Natural killer cell (primary cell): Measurements from ENCODE around the gene CYREN. TPM values are rescaled to one million over a fixed set of nuclear protein-coding genes. Genes with fewer than 3 reads are reported as not detected.

Experiments
- ATAC-seq, 3 donors: fragments of 150-1000 bp in 2 of 3; fragments of 200-7000 bp in 1 of 3; cut with Tn5 transposase; 1 replicate in 1 of 3; 2 replicates in 2 of 3; pipeline ENCODE4 v1.10.0; 2021; ENCODE audit warnings: mild to moderate bottlenecking in 2 of 3, moderate library complexity in 2 of 3
- DNase-seq, 2 donors: peaks; one replicate each; pipeline versions ENCODE4 v3.0.0 to v3.0.0-alpha.2; 2013 to 2021; ENCODE audit warnings: mixed read lengths in 1 of 2
- H3K27ac ChIP-seq: one replicate; pipeline ENCODE4 v1.5.1; 2013; ENCODE audit warnings: mild to moderate bottlenecking, low read length
- H3K27me3 ChIP-seq: one replicate; pipeline ENCODE4 v1.6.1; 2013; ENCODE audit warnings: low read length; ENCODE audit not compliant: control insufficient read depth, insufficient read depth
- H3K36me3 ChIP-seq: one replicate; pipeline ENCODE4 v1.6.1; 2013; ENCODE audit warnings: low read length; ENCODE audit not compliant: control insufficient read depth, insufficient read depth
- H3K4me1 ChIP-seq: one replicate; pipeline ENCODE4 v1.6.1; 2013; ENCODE audit warnings: low read length; ENCODE audit not compliant: control insufficient read depth, insufficient read depth
- H3K4me3 ChIP-seq: one replicate; pipeline ENCODE4 v1.5.1; 2013; ENCODE audit warnings: low read length
- H3K9me3 ChIP-seq: one replicate; pipeline ENCODE4 v1.6.1; 2013; ENCODE audit warnings: low read length; ENCODE audit not compliant: control insufficient read depth, insufficient read depth
- H3K27ac Mint-ChIP-seq, 2 donors: one replicate each; pipeline ENCODE4 v1.8.0; 2022; ENCODE audit warnings: mild to moderate bottlenecking in 2 of 2, mixed read lengths in 2 of 2, moderate library complexity in 1 of 2
- H3K27me3 Mint-ChIP-seq, 2 donors: one replicate each; pipeline ENCODE4 v1.8.0; 2022; ENCODE audit warnings: low read depth in 2 of 2, mixed read lengths in 2 of 2
- H3K36me3 Mint-ChIP-seq: one replicate; pipeline ENCODE4 v1.8.0; 2022; ENCODE audit warnings: mixed read lengths
- H3K4me1 Mint-ChIP-seq, 2 donors: one replicate each; pipeline ENCODE4 v1.8.0; 2022; ENCODE audit warnings: mixed read lengths in 2 of 2
- H3K4me3 Mint-ChIP-seq: one replicate; pipeline ENCODE4 v1.8.0; 2022; ENCODE audit warnings: mild to moderate bottlenecking, moderate library complexity, mixed read lengths
- H3K9me3 Mint-ChIP-seq, 2 donors: one replicate each; pipeline ENCODE4 v1.8.0; 2022; ENCODE audit warnings: mixed read lengths in 2 of 2
- CTCF ChIP-seq: fragments of 200-600 bp; IDR thresholded peaks from one replicate; pipeline ENCODE4 v1.8.0; 2022; ENCODE audit warnings: antibody characterized with exemption
- WGBS: methylation state at CpG from one replicate; pipeline ENCODE4 v1.1.7; 2013; ENCODE audit warnings: missing lambda C conversion rate; ENCODE audit not compliant: insufficient coverage; 5-methylcytosine and 5-hydroxymethylcytosine counted together
- intact Hi-C: fragments of 100-400 bp; cut with micrococcal nuclease; formaldehyde crosslinking; loops from one replicate; pipeline ENCODE4 v1.14.2; 2022
- total RNA-seq, 4 donors: library from RNA; stranded (reverse); fragments of 120-200 nt in 1 of 4; gene quantifications; one replicate each; pipeline versions ENCODE4 v1.2.3 to v1.2.4, GENCODE V29; 2013 to 2022

Gene CYREN
- total RNA-seq, 3 donors from 2014 or later (not counting 1 experiment from before 2014, with no cell fraction given), result 26.1 to 33.9 (median 33.8) TPM

- H3K9me3 Mint-ChIP-seq, result peaks cover 9 to 14% of the 10 kb centered on the region in 2 donors
Observed at GRCh38 chr7:135156290-135156689, 14.2 kb downstream of the CYREN start.

GRCh38 chr7:135154734-135155133 is 15.8 kb downstream of the CYREN start:
- intact Hi-C loops, result no loop called here
- no peak for ATAC-seq
- TF ChIP-seq CTCF, result no peak
- H3K27me3 ChIP-seq, result no peaks in the 10 kb centered on the region
- H3K4me1 Mint-ChIP-seq, result peaks cover 71 to 76% of the 10 kb centered on the region in 2 donors
- no CpG with 5 or more reads among the region's 1 CpG for WGBS
- peak overlapping the region in 1 of 2 donors; percentile 1 for H3K27ac Mint-ChIP-seq
- peaks cover 34% of the 10 kb centered on the region for H3K4me1 ChIP-seq
- no peak overlapping the region for H3K4me3 ChIP-seq
- H3K4me3 Mint-ChIP-seq, result no peak overlapping the region
- H3K9me3 ChIP-seq, result peaks cover 4% of the 10 kb centered on the region
- peaks cover 2% of the 10 kb centered on the region for H3K36me3 ChIP-seq
- H3K9me3 Mint-ChIP-seq, result peaks cover 9 to 14% of the 10 kb centered on the region in 2 donors
- H3K36me3 Mint-ChIP-seq, result peaks cover 37% of the 10 kb centered on the region
- DNase-seq, result no peak
- no peak overlapping the region for H3K27ac ChIP-seq
- no peaks in the 10 kb centered on the region for H3K27me3 Mint-ChIP-seq

More at GRCh38 chr7:135156290-135156689, 14.2 kb downstream of the CYREN start:
- WGBS, result 100% methylated on average over 1 of the region's 1 CpG
- Histone ChIP-seq H3K4me1 (peaks cover 35% of the 10 kb centered on the region), H3K36me3 (peaks cover 2% of the 10 kb centered on the region), H3K4me3 (no peak overlapping the region), H3K9me3 (peaks cover 4% of the 10 kb centered on the region), H3K27me3 (no peaks in the 10 kb centered on the region), H3K27ac (no peak overlapping the region)
- intact Hi-C loops, result no loop called here
- Mint-ChIP-seq H3K4me3 (no peak overlapping the region), H3K27ac (peak overlapping the region in 1 of 2 donors; percentile 60), H3K4me1 (peaks cover 72 to 79% of the 10 kb centered on the region in 2 donors), H3K36me3 (peaks cover 37% of the 10 kb centered on the region), H3K27me3 (no peaks in the 10 kb centered on the region)
- DNase-seq (no peak), ATAC-seq (no peak)
- no peak for TF ChIP-seq CTCF

GRCh38 chr7:135152442-135152841 is 18.1 kb downstream of the CYREN start:
- H3K27me3 Mint-ChIP-seq, result no peaks in the 10 kb centered on the region
- WGBS, result 100% methylated on average over 1 of the region's 1 CpG
- peaks cover 37% of the 10 kb centered on the region for H3K36me3 Mint-ChIP-seq

More at GRCh38 chr7:135152442-135152841, 18.1 kb downstream of the CYREN start:
- peaks cover 4% of the 10 kb centered on the region for H3K9me3 ChIP-seq
- no peak overlapping the region for H3K27ac ChIP-seq
- peaks cover 2% of the 10 kb centered on the region for H3K36me3 ChIP-seq
- H3K4me3 Mint-ChIP-seq, result no peak overlapping the region
- DNase-seq (no peak), ATAC-seq (no peak)
- peaks cover 76 to 77% of the 10 kb centered on the region in 2 donors for H3K4me1 Mint-ChIP-seq
- no peak for TF ChIP-seq CTCF
- no peaks in the 10 kb centered on the region for H3K27me3 ChIP-seq
- H3K9me3 Mint-ChIP-seq, result peaks cover 9 to 14% of the 10 kb centered on the region in 2 donors
- H3K4me3 ChIP-seq, result no peak overlapping the region
- H3K4me1 ChIP-seq, result peaks cover 20% of the 10 kb centered on the region
- intact Hi-C loops, result no loop called here
- peak overlapping the region in 1 of 2 donors; percentile 95 for H3K27ac Mint-ChIP-seq
